IMR-90 (cell line): Measurements from ENCODE around the gene POU2F1. TPM values are rescaled to one million over a fixed set of nuclear protein-coding genes. Genes with fewer than 3 reads are reported as not detected.

Source experiments
- ATAC-seq: fragments of 200-7000 bp; cut with Tn5 transposase; 2 replicates; pipeline ENCODE4 v1.9.1; 2020; ENCODE audit warnings: low read depth, mild to moderate bottlenecking, moderate library complexity
- BruUV-seq: library from RNA; stranded (reverse); fragments of 400-500 nt; replicated peaks from 2 replicates; lab custom pipeline; 2021; lab: Mats Ljungman, UMichigan
- CTCF ChIA-PET: fragments of 300-600 bp; formaldehyde crosslinking; extraction: SDS; loops from one replicate; lab custom pipeline; 2021; ENCODE audit warnings: antibody characterized with exemption; lab: Yijun Ruan, JAX
- POLR2A ChIA-PET: fragments of 300-600 bp; sonication (Branson Sonifier 250); formaldehyde crosslinking; loops from one replicate; lab custom pipeline; 2022; ENCODE audit warnings: antibody characterized with exemption; ENCODE audit not compliant: unreplicated experiment; lab: Charles Lee
- DNase-seq: peaks from one replicate; pipeline ENCODE4 v3.0.0; 2013
- H2AFZ ChIP-seq: replicated peaks from 2 replicates; pipeline ENCODE3; 2013; ENCODE audit warnings: low read length, mild to moderate bottlenecking; ENCODE audit not compliant: poor library complexity
- H2AK5ac ChIP-seq: 2 replicates; pipeline ENCODE4 v1.6.1; 2013; ENCODE audit warnings: low read depth, low read length, inconsistent platforms
- H2AK9ac ChIP-seq: replicated peaks from 2 replicates; pipeline ENCODE3; 2013; ENCODE audit warnings: mild to moderate bottlenecking, low read depth, low read length, moderate library complexity; ENCODE audit not compliant: poor library complexity
- H2BK120ac ChIP-seq: 2 replicates; pipeline ENCODE4 v1.6.1; 2013; ENCODE audit warnings: low read depth, low read length, inconsistent platforms
- H2BK15ac ChIP-seq: 3 replicates; pipeline ENCODE4 v1.6.1; 2013; ENCODE audit warnings: low read depth, low read length, inconsistent platforms
- H2BK20ac ChIP-seq: 2 replicates; pipeline ENCODE4 v1.6.1; 2013; ENCODE audit warnings: low read depth, mild to moderate bottlenecking, inconsistent platforms, low read length, moderate library complexity
- H2BK5ac ChIP-seq: 2 replicates; pipeline ENCODE4 v1.6.1; 2013; ENCODE audit warnings: mild to moderate bottlenecking, low read depth, low read length, inconsistent platforms; ENCODE audit not compliant: poor library complexity, severe bottlenecking
- H3K14ac ChIP-seq: replicated peaks from 2 replicates; pipeline ENCODE4 v1.6.1; 2013; ENCODE audit warnings: low read depth, low read length, inconsistent platforms
- H3K18ac ChIP-seq: 2 replicates; pipeline ENCODE4 v1.6.1; 2013; ENCODE audit warnings: low read depth, low read length, control low read depth
- H3K23ac ChIP-seq: 2 replicates; pipeline ENCODE4 v1.6.1; 2013; ENCODE audit warnings: low read depth, low read length, inconsistent platforms
- H3K27ac ChIP-seq: 2 replicates; pipeline ENCODE4 v1.5.1; 2013; ENCODE audit warnings: mild to moderate bottlenecking, control low read depth, low read length; ENCODE audit not compliant: insufficient read depth
- H3K27me3 ChIP-seq: 2 replicates; pipeline ENCODE4 v1.6.1; 2013; ENCODE audit warnings: low read length; ENCODE audit not compliant: control insufficient read depth, insufficient read depth
- H3K36me3 ChIP-seq: 2 replicates; pipeline ENCODE4 v1.6.1; 2013; ENCODE audit warnings: low read length, mixed read lengths; ENCODE audit not compliant: control insufficient read depth, insufficient read depth
- H3K4ac ChIP-seq: 2 replicates; pipeline ENCODE4 v1.6.1; 2013; ENCODE audit warnings: low read depth, low read length, inconsistent platforms
- H3K4me1 ChIP-seq: 2 replicates; pipeline ENCODE4 v1.6.1; 2013; ENCODE audit warnings: low read length, mixed read lengths; ENCODE audit not compliant: control insufficient read depth, insufficient read depth
- H3K4me2 ChIP-seq: 2 replicates; pipeline ENCODE4 v1.6.1; 2013; ENCODE audit warnings: low read depth, mild to moderate bottlenecking, control low read depth, low read length, moderate library complexity
- H3K4me3 ChIP-seq: 2 replicates; pipeline ENCODE4 v1.5.1; 2013; ENCODE audit warnings: low read depth, mild to moderate bottlenecking, control low read depth, low read length, moderate library complexity; ENCODE audit not compliant: insufficient read depth
- H3K56ac ChIP-seq: 2 replicates; pipeline ENCODE4 v1.6.1; 2013; ENCODE audit warnings: low read length, inconsistent platforms; ENCODE audit not compliant: insufficient read depth; ENCODE audit errors: extremely low read depth
- H3K79me1 ChIP-seq, 2 experiments: 2 replicates each; pipeline ENCODE4 v1.6.1; 2013; ENCODE audit warnings: low read length in 2 of 2, inconsistent platforms in 1 of 2, low read depth in 1 of 2
- H3K9ac ChIP-seq: 2 replicates; pipeline ENCODE4 v1.6.1; 2013; ENCODE audit warnings: low read depth, low read length, control low read depth
- H3K9me1 ChIP-seq: 2 replicates; pipeline ENCODE4 v1.6.1; 2013; ENCODE audit warnings: low read length, inconsistent platforms; ENCODE audit not compliant: insufficient read depth
- H3K9me3 ChIP-seq: 2 replicates; pipeline ENCODE4 v1.6.1; 2013; ENCODE audit warnings: low read length; ENCODE audit not compliant: control insufficient read depth, insufficient read depth
- H4K20me1 ChIP-seq: 2 replicates; pipeline ENCODE4 v1.6.1; 2013; ENCODE audit warnings: low read length, inconsistent platforms; ENCODE audit not compliant: insufficient read depth
- H4K5ac ChIP-seq: 2 replicates; pipeline ENCODE4 v1.6.1; 2013; ENCODE audit warnings: mild to moderate bottlenecking, low read depth, low read length, control low read depth
- H4K8ac ChIP-seq, 2 experiments: 2 replicates each; pipeline ENCODE4 v1.6.1; 2013; ENCODE audit warnings: low read depth in 2 of 2, low read length in 2 of 2, control low read depth in 1 of 2, inconsistent platforms in 1 of 2
- H4K91ac ChIP-seq: 2 replicates; pipeline ENCODE4 v1.6.1; 2013; ENCODE audit warnings: low read depth, low read length, inconsistent platforms; ENCODE audit not compliant: insufficient read depth
- BHLHE40 ChIP-seq: fragments of 150-350 bp; IDR thresholded peaks from 2 replicates; pipeline ENCODE4 v1.6.1; 2016; ENCODE audit warnings: mild to moderate bottlenecking, low read depth, low read length
- CEBPB ChIP-seq: IDR thresholded peaks from 2 replicates; pipeline ENCODE4 v1.6.1; 2012; ENCODE audit warnings: low read depth, low read length, improper control_type of control experiment
- CHD1 ChIP-seq: IDR thresholded peaks from 2 replicates; pipeline ENCODE4 v1.6.1; 2012; ENCODE audit warnings: low read depth, low read length, improper control_type of control experiment
- CTCF ChIP-seq: conservative IDR thresholded peaks from 2 replicates; pipeline ENCODE4 v1.5.1; 2012; ENCODE audit warnings: mild to moderate bottlenecking, low read depth, low read length, improper control_type of control experiment
- FOS ChIP-seq: fragments of 150-350 bp; IDR thresholded peaks from 2 replicates; pipeline ENCODE4 v1.6.1; 2016; ENCODE audit warnings: low read depth, low read length
- MAFK ChIP-seq: IDR thresholded peaks from 2 replicates; pipeline ENCODE4 v1.6.1; 2012; ENCODE audit warnings: low read depth, low read length, improper control_type of control experiment
- MAZ ChIP-seq: IDR thresholded peaks from 2 replicates; pipeline ENCODE4 v1.6.1; 2012; ENCODE audit warnings: low read depth, mild to moderate bottlenecking, low read length, improper control_type of control experiment, moderate library complexity, borderline replicate concordance
- MXI1 ChIP-seq: IDR thresholded peaks from 2 replicates; pipeline ENCODE4 v1.6.1; 2012; ENCODE audit warnings: low read depth, mild to moderate bottlenecking, low read length, moderate library complexity, borderline replicate concordance
- NFE2L2 ChIP-seq: fragments of 150-350 bp; IDR thresholded peaks from 2 replicates; pipeline ENCODE4 v1.6.1; 2016; ENCODE audit warnings: low read depth, mild to moderate bottlenecking, low read length
- POLR2A ChIP-seq: IDR thresholded peaks from 2 replicates; pipeline ENCODE4 v1.6.1; 2012; ENCODE audit warnings: mild to moderate bottlenecking, low read depth, low read length
- RAD21 ChIP-seq: IDR thresholded peaks from 2 replicates; pipeline ENCODE4 v1.6.1; 2012; ENCODE audit warnings: low read length, improper control_type of control experiment
- RCOR1 ChIP-seq: IDR thresholded peaks from 2 replicates; pipeline ENCODE4 v1.6.1; 2012; ENCODE audit warnings: mild to moderate bottlenecking, low read length, improper control_type of control experiment; ENCODE audit not compliant: insufficient replicate concordance
- RFX5 ChIP-seq: IDR thresholded peaks from 2 replicates; pipeline ENCODE4 v1.8.0; 2012; ENCODE audit warnings: low read depth, mild to moderate bottlenecking, low read length, moderate library complexity
- SMC3 ChIP-seq: fragments of 150-350 bp; IDR thresholded peaks from 2 replicates; pipeline ENCODE4 v1.6.1; 2016; ENCODE audit warnings: low read depth, mild to moderate bottlenecking, antibody characterized with exemption, low read length, moderate library complexity
- WGBS, 2 experiments: methylation state at CpG; one replicate each; pipeline versions ENCODE4 v1.1.5 to v1.1.7; 2013; ENCODE audit warnings: missing lambda C conversion rate in 2 of 2; ENCODE audit not compliant: insufficient read length in 1 of 2; ENCODE audit errors: extremely low coverage in 2 of 2; 5-methylcytosine and 5-hydroxymethylcytosine counted together
- dilution Hi-C: fragments of 300-500 bp; cut with HindIII; formaldehyde crosslinking; loops from one replicate; pipeline ENCODE4 v1.14.3; 2018; ENCODE audit warnings: low sequenced_read_pairs; ENCODE audit not compliant: unreplicated experiment
- in situ Hi-C: fragments of 300-500 bp; cut with MboI; formaldehyde crosslinking; loops from 3 replicates; pipeline ENCODE4 v1.14.3; 2019; ENCODE audit warnings: low sequenced_read_pairs, inconsistent platforms, mixed read lengths
- intact Hi-C: fragments of 100-400 bp; cut with micrococcal nuclease; formaldehyde crosslinking; loops from 2 replicates; pipeline ENCODE4 v1.10.0; 2022
- polyA plus RNA-seq, 3 experiments: library from polyadenylated mRNA; depleted of rRNA; stranded (reverse); fragments of >200 nt; gene quantifications; 2 replicates each; pipeline ENCODE4 v1.2.3, GENCODE V29; 2012; ENCODE audit warnings: low replicate concordance in 1 of 3
- total RNA-seq: library from RNA; depleted of rRNA; stranded (reverse); fragments of >200 nt; gene quantifications from 2 replicates; pipeline ENCODE4 v1.2.3, GENCODE V29; 2012
- TF ChIP-seq, protein P1 (sequence below): fragments of 150-350 bp; IDR thresholded peaks from 2 replicates; pipeline ENCODE4 v1.6.1; 2016; ENCODE audit warnings: low read depth, mild to moderate bottlenecking, low read length, moderate library complexity, borderline replicate concordance
- TF ChIP-seq, protein P2 (sequence below): fragments of 150-350 bp; IDR thresholded peaks from 2 replicates; pipeline ENCODE4 v1.6.1; 2017; ENCODE audit warnings: mild to moderate bottlenecking, antibody characterized with exemption, low read length, low read depth

POU2F1 gene
- total and polyA plus RNA-seq, 2 of the 4 experiments (the other 2 are of a cell fraction): 1.2 to 3.4 TPM

DNA sequence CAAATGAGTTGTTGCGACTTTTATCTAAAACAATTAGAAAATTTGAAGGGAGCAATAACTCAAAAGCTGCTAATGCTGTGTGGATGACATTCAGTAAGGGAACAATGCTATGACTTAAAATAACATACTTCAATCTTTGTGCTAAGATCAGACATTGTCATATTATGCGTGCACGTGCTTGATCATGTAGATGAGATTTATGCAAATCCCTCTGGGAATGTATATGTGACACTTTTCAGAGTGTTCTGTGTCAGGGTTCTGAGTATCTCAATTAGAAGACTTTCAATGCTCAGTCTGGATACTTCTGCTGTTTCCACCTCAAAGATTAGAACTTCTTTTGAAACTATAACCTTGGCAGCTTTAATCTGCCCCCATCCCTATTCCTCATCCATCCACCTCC lies 18.6 kb upstream of the POU2F1 start:
- ChIA-PET CTCF (interaction anchor here (0.6 to 0.7 kb wide), 2 partner anchors 86 to 331 kb away, joined by 3 to 4 read pairs; no protein-coding TSS in a partner anchor), POLR2A (no interaction called here)
- no peak for ATAC-seq
- Histone ChIP-seq H2BK5ac (no peak overlapping the region), H4K91ac (no peak overlapping the region), H2BK15ac (no peak overlapping the region), H4K5ac (no peak overlapping the region), H3K9ac (no peak overlapping the region), H3K18ac (no peak overlapping the region), H3K4ac (no peak overlapping the region), H3K9me1 (no peaks in the 10 kb centered on the region), H3K23ac (no peak overlapping the region), H3K4me1 (no peaks in the 10 kb centered on the region), H3K14ac (no peak overlapping the region), H4K20me1 (no peaks in the 10 kb centered on the region), H3K27me3 (peaks cover under 1% of the 10 kb centered on the region), H3K4me3 (no peak overlapping the region), H2AK9ac (no peak overlapping the region), H4K8ac (no peak overlapping the region), H3K9me3 (0 out of 2 replicates have a peak, but pooled peaks cover 2% of the 10 kb centered on the region), H2AFZ (no peak overlapping the region), H3K79me1 (no peaks in the 10 kb centered on the region), H3K27ac (no peak overlapping the region), H3K36me3 (no peaks in the 10 kb centered on the region), H2BK120ac (no peak overlapping the region), H2AK5ac (no peak overlapping the region), H3K56ac (no peak overlapping the region), H3K4me2 (no peak overlapping the region), H2BK20ac (no peak overlapping the region)
- TF ChIP-seq RAD21 (no peak), CHD1 (no peak), SMC3 (no peak), MAFK (no peak), MAZ (no peak), NFE2L2 (no peak), POLR2A (no peak), RCOR1 (no peak), MXI1 (no peak), CEBPB (no peak), RFX5 (no peak), FOS (no peak), CTCF (no peak), BHLHE40 (no peak)
- TF ChIP-seq, protein P1, sequence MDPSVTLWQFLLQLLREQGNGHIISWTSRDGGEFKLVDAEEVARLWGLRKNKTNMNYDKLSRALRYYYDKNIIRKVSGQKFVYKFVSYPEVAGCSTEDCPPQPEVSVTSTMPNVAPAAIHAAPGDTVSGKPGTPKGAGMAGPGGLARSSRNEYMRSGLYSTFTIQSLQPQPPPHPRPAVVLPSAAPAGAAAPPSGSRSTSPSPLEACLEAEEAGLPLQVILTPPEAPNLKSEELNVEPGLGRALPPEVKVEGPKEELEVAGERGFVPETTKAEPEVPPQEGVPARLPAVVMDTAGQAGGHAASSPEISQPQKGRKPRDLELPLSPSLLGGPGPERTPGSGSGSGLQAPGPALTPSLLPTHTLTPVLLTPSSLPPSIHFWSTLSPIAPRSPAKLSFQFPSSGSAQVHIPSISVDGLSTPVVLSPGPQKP: no peak
- TF ChIP-seq, protein P2, sequence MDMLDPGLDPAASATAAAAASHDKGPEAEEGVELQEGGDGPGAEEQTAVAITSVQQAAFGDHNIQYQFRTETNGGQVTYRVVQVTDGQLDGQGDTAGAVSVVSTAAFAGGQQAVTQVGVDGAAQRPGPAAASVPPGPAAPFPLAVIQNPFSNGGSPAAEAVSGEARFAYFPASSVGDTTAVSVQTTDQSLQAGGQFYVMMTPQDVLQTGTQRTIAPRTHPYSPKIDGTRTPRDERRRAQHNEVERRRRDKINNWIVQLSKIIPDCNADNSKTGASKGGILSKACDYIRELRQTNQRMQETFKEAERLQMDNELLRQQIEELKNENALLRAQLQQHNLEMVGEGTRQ: no peak
- intact Hi-C loops (no loop called here), in situ Hi-C loops (no loop called here), dilution Hi-C loops (no loop called here)
- BruUV-seq: no TSS peak
- no peak for DNase-seq
- WGBS, 2 experiments: no CpG with 5 or more reads among the region's 3 CpGs
